ENCODE measurements around the gene DPP9.
A peak's percentile ranks its signal among the peaks of the same experiment; 100 is the strongest.

Gene DPP9

GRCh38 chr19:4669723-4670480 lies 53.7 kb downstream of the DPP9 start, which contains the start of gene MYDGF:
Gene MYDGF (minus strand): TSS chr19:4670342. CDS start chr19:4670334, 8 bp downstream.
- TF ChIP-seq, protein P1, sequence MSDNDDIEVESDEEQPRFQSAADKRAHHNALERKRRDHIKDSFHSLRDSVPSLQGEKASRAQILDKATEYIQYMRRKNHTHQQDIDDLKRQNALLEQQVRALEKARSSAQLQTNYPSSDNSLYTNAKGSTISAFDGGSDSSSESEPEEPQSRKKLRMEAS (IDR thresholded peaks at IDR 0.05) = peak; percentile 60; the same call in 1 of the 2 replicates
- TF ChIP-seq TAF1 (IDR thresholded peaks at IDR 0.05; ENCODE audit: low read depth) (peak; percentile 95), EGR1 (IDR thresholded peaks at IDR 0.05) (no peak), ZBTB7A (IDR thresholded peaks at IDR 0.05; ENCODE audit: low read depth) (peak; percentile 75), CREB1 (IDR thresholded peaks at IDR 0.05; ENCODE audit: low read depth) (no peak; the same call in 1 of the 2 replicates), YY1 (IDR thresholded peaks at IDR 0.05; ENCODE audit: low read depth) (peak; percentile 99)
- TF ChIP-seq, protein P2, sequence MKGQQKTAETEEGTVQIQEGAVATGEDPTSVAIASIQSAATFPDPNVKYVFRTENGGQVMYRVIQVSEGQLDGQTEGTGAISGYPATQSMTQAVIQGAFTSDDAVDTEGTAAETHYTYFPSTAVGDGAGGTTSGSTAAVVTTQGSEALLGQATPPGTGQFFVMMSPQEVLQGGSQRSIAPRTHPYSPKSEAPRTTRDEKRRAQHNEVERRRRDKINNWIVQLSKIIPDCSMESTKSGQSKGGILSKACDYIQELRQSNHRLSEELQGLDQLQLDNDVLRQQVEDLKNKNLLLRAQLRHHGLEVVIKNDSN (IDR thresholded peaks at IDR 0.05) = peak; percentile 97

DNA sequence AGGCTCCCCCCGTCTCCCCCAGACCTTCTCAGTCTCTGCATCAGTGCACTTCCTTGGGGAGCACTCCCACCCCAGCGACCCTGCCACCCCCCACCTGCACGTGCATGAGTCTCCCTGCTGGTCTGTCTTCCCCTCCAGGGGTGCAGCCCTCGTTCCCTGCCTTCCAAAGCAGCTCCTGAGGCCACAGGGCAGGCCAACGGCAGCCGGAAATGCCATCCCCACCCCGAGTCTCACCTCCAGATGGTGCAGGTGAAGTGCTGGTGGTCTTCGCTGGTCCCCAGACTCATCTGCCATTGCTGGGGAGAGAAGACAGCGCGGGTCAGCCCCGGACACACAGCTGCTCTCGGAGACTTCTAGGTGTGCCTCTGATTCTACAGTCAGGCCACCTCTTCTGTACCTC lies 59.0 kb downstream of the DPP9 start:
- no peak for TF ChIP-seq CREB1 (IDR thresholded peaks at IDR 0.05; ENCODE audit: low read depth)
- no peak for TF ChIP-seq ZBTB7A (IDR thresholded peaks at IDR 0.05; ENCODE audit: low read depth)
- TF ChIP-seq EP300 (IDR thresholded peaks at IDR 0.05; ENCODE audit: borderline replicate concordance) = no peak
- TF ChIP-seq RAD21 (IDR thresholded peaks at IDR 0.05; ENCODE audit: low read depth) = no peak
- no peak for TF ChIP-seq FOXM1 (IDR thresholded peaks at IDR 0.05; ENCODE audit: borderline replicate concordance, low read depth)
- TF ChIP-seq TAF1 (IDR thresholded peaks at IDR 0.05; ENCODE audit: low read depth) = no peak
- TF ChIP-seq EGR1 (IDR thresholded peaks at IDR 0.05) = no peak
- TF ChIP-seq CEBPB (IDR thresholded peaks at IDR 0.05) = no peak
- no peak for TF ChIP-seq REST (IDR thresholded peaks at IDR 0.05; ENCODE audit: low read depth)
- TF ChIP-seq NFIC (IDR thresholded peaks at IDR 0.05) = no peak
- TF ChIP-seq TEAD4 (IDR thresholded peaks at IDR 0.05) = no peak
- TF ChIP-seq, protein P2 (IDR thresholded peaks at IDR 0.05) = no peak
- TF ChIP-seq YY1 (IDR thresholded peaks at IDR 0.05; ENCODE audit: low read depth) = no peak
- TF ChIP-seq, protein P1 (IDR thresholded peaks at IDR 0.05) = no peak
- no peak for TF ChIP-seq TCF12 (IDR thresholded peaks at IDR 0.05; ENCODE audit: low read depth)

DNA sequence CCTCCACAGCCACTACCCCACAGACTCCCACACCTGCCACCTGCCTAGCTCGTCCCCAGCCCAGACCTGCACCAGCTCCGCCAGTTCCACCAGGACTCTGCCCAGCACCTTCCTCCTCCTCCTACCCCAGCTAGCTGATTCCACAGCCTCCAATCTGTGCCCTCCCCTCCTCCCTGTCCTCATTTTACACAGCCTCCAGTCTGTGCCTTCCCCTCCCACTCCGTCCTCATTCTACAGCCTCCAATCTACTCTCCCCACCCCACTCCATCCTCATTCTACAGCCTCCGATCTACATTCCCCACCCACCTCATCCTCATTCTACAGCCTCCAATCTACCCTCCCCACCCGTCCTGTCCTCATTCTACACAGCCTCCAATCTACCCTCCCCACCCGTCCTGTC lies 60.8 kb downstream of the DPP9 start:
- TF ChIP-seq TCF12 (IDR thresholded peaks at IDR 0.05; ENCODE audit: low read depth) (no peak), YY1 (IDR thresholded peaks at IDR 0.05; ENCODE audit: low read depth) (no peak), RAD21 (IDR thresholded peaks at IDR 0.05; ENCODE audit: low read depth) (no peak), FOXM1 (IDR thresholded peaks at IDR 0.05; ENCODE audit: borderline replicate concordance, low read depth) (no peak), ZBTB7A (IDR thresholded peaks at IDR 0.05; ENCODE audit: low read depth) (no peak), CREB1 (IDR thresholded peaks at IDR 0.05; ENCODE audit: low read depth) (no peak), TAF1 (IDR thresholded peaks at IDR 0.05; ENCODE audit: low read depth) (no peak), CEBPB (IDR thresholded peaks at IDR 0.05) (no peak), EGR1 (IDR thresholded peaks at IDR 0.05) (no peak), TEAD4 (IDR thresholded peaks at IDR 0.05) (no peak), NFIC (IDR thresholded peaks at IDR 0.05) (no peak), EP300 (IDR thresholded peaks at IDR 0.05; ENCODE audit: borderline replicate concordance) (no peak), REST (IDR thresholded peaks at IDR 0.05; ENCODE audit: low read depth) (no peak)
- TF ChIP-seq, protein P1 (IDR thresholded peaks at IDR 0.05) = no peak
- TF ChIP-seq, protein P2 (IDR thresholded peaks at IDR 0.05) = no peak

DNA sequence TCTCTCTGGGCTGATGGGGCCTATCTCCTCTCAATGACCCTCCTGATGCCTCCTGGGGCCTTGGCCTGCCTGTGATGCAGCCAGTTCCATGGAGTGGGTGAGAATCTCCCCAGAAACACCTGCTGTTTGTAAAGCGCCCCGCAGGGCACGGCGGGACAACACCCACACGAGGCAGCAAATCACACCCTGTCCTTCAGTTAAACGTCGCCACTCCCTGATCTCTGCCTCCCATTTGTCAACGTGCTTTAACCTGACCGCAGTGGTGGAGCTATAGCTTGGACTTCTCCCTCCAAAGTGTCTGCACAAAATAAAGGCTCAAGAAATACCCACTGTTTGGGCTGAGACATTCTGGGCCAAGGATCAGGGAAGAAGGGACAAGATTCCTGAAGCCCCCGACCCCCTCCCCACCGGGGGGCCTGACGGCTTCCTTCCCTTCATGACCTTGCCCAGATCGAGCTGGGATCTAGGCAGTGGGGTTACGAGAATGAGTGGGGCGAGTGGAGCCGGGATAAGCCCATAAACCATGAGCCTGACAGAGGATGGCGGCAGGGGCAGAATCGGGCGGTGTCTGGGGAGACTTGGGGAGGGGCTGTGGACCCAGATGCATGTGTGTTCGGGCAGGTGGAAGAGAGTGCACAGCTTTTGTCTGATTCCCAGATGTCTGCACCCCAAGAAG lies 61.5 kb downstream of the DPP9 start:
- TF ChIP-seq REST (IDR thresholded peaks at IDR 0.05; ENCODE audit: low read depth) = no peak
- no peak for TF ChIP-seq CREB1 (IDR thresholded peaks at IDR 0.05; ENCODE audit: low read depth)
- TF ChIP-seq YY1 (IDR thresholded peaks at IDR 0.05; ENCODE audit: low read depth) = no peak
- TF ChIP-seq RAD21 (IDR thresholded peaks at IDR 0.05; ENCODE audit: low read depth) = no peak
- TF ChIP-seq EGR1 (IDR thresholded peaks at IDR 0.05) = no peak
- TF ChIP-seq, protein P1 (IDR thresholded peaks at IDR 0.05) = no peak
- TF ChIP-seq TEAD4 (IDR thresholded peaks at IDR 0.05) = no peak
- no peak for TF ChIP-seq TCF12 (IDR thresholded peaks at IDR 0.05; ENCODE audit: low read depth)
- TF ChIP-seq FOXM1 (IDR thresholded peaks at IDR 0.05; ENCODE audit: borderline replicate concordance, low read depth) = no peak
- no peak for TF ChIP-seq EP300 (IDR thresholded peaks at IDR 0.05; ENCODE audit: borderline replicate concordance)
- TF ChIP-seq CEBPB (IDR thresholded peaks at IDR 0.05) = no peak
- TF ChIP-seq NFIC (IDR thresholded peaks at IDR 0.05) = no peak
- TF ChIP-seq, protein P2 (IDR thresholded peaks at IDR 0.05) = no peak
- TF ChIP-seq TAF1 (IDR thresholded peaks at IDR 0.05; ENCODE audit: low read depth) = no peak
- no peak for TF ChIP-seq ZBTB7A (IDR thresholded peaks at IDR 0.05; ENCODE audit: low read depth)
